ENCODE data around the gene AFAP1L2. TPM values are rescaled to one million over a fixed set of nuclear protein-coding genes. Genes with fewer than 3 reads are reported as not detected.

AFAP1L2 gene
- total and polyA plus RNA-seq, 5 experiments from 2014 or later = 1.3 to 2.3 (median 1.8) TPM

GRCh38 chr10:114406455-114406854 is 2.2 kb upstream of the AFAP1L2 start:
- Mint-ChIP-seq H3K27ac (no peak overlapping the region), H3K27me3 (peaks cover 31 to 67% (median 54%) of the 10 kb centered on the region in 5 donors), H3K36me3 (peaks cover 0 to 3% (median 0%) of the 10 kb centered on the region in 3 donors), H3K4me3 (no peak overlapping the region), H3K9me3 (peaks cover 0 to 6% (median 0%) of the 10 kb centered on the region in 9 donors), H3K4me1 (peaks cover 10 to 15% (median 13%) of the 10 kb centered on the region in 4 donors)
- POLR2A ChIA-PET = no interaction called here
- no peak for ATAC-seq
- DNase-seq = no peak

GRCh38 chr10:114405011-114405350 is 679 bp upstream of the AFAP1L2 start:
- Mint-ChIP-seq H3K4me1 (peaks cover 10 to 15% (median 13%) of the 10 kb centered on the region in 4 donors), H3K27me3 (peaks cover 40 to 82% (median 58%) of the 10 kb centered on the region in 5 donors), H3K9me3 (peaks cover 0 to 6% (median 0%) of the 10 kb centered on the region in 9 donors), H3K4me3 (peak overlapping the region in 7 of 10 donors; percentile 10 to 68 (median 26)), H3K36me3 (peaks cover 0 to 3% (median 0%) of the 10 kb centered on the region in 3 donors), H3K27ac (no peak overlapping the region)
- ATAC-seq = no peak
- DNase-seq = no peak
- POLR2A ChIA-PET = no interaction called here

GRCh38 chr10:114403541-114404161 is 651 bp downstream of the AFAP1L2 start:
- Mint-ChIP-seq H3K4me3 (peak overlapping the region; percentile 3 to 77 (median 66)), H3K27me3 (peaks cover 47 to 85% (median 62%) of the 10 kb centered on the region in 5 donors), H3K4me1 (peaks cover 10 to 15% (median 13%) of the 10 kb centered on the region in 4 donors), H3K36me3 (peaks cover 0 to 3% (median 0%) of the 10 kb centered on the region in 3 donors), H3K27ac (peak overlapping the region in 1 of 10 donors; percentile 84), H3K9me3 (peaks cover 0 to 6% (median 0%) of the 10 kb centered on the region in 9 donors)
- POLR2A ChIA-PET = no interaction called here
- ATAC-seq (no peak), DNase-seq (no peak)

GRCh38 chr10:114402871-114403540 is 1.3 kb downstream of the AFAP1L2 start:
- POLR2A ChIA-PET = no interaction called here
- Mint-ChIP-seq H3K4me1 (peaks cover 10 to 17% (median 14%) of the 10 kb centered on the region in 4 donors), H3K27me3 (peaks cover 47 to 90% (median 59%) of the 10 kb centered on the region in 5 donors), H3K9me3 (peaks cover 0 to 6% (median 0%) of the 10 kb centered on the region in 9 donors), H3K36me3 (peaks cover 0 to 3% (median 0%) of the 10 kb centered on the region in 3 donors), H3K27ac (peak overlapping the region in 1 of 10 donors; percentile 84), H3K4me3 (peak overlapping the region; percentile 3 to 77 (median 66))
- peak in 1 of 2 donors; percentile 27 for ATAC-seq
- no peak for DNase-seq

GRCh38 chr10:114402233-114402632 is 2.1 kb downstream of the AFAP1L2 start:
- ATAC-seq (no peak), DNase-seq (no peak)
- H3K36me3 Mint-ChIP-seq = peaks cover 0 to 3% (median 0%) of the 10 kb centered on the region in 3 donors
- peaks cover 0 to 6% (median 0%) of the 10 kb centered on the region in 9 donors for H3K9me3 Mint-ChIP-seq
- no peak overlapping the region for H3K27ac Mint-ChIP-seq
- H3K4me1 Mint-ChIP-seq = peaks cover 9 to 21% (median 17%) of the 10 kb centered on the region in 4 donors
- POLR2A ChIA-PET = no interaction called here
- no peak overlapping the region for H3K4me3 Mint-ChIP-seq
- peaks cover 47 to 82% (median 58%) of the 10 kb centered on the region in 5 donors for H3K27me3 Mint-ChIP-seq

- Mint-ChIP-seq H3K4me1 (peaks cover 9 to 21% (median 17%) of the 10 kb centered on the region in 4 donors), H3K4me3 (no peak overlapping the region), H3K27me3 (peaks cover 42 to 76% (median 58%) of the 10 kb centered on the region in 5 donors), H3K36me3 (peaks cover 0 to under 1% (median 0%) of the 10 kb centered on the region in 3 donors), H3K9me3 (peaks cover 0 to 3% (median 0%) of the 10 kb centered on the region in 9 donors), H3K27ac (no peak overlapping the region)
- ATAC-seq (no peak), DNase-seq (no peak)
- POLR2A ChIA-PET = no interaction called here
Observed at GRCh38 chr10:114401195-114401791, 3.0 kb downstream of the AFAP1L2 start.

GRCh38 chr10:114400091-114400490 is 4.2 kb downstream of the AFAP1L2 start:
- DNase-seq (no peak), ATAC-seq (no peak)
- no peak overlapping the region for H3K4me3 Mint-ChIP-seq
- peaks cover 32 to 66% (median 55%) of the 10 kb centered on the region in 5 donors for H3K27me3 Mint-ChIP-seq
- no peaks in the 10 kb centered on the region for H3K36me3 Mint-ChIP-seq
- H3K27ac Mint-ChIP-seq = peak overlapping the region in 1 of 10 donors; percentile 19
- H3K9me3 Mint-ChIP-seq = peaks cover 0 to 2% (median 0%) of the 10 kb centered on the region in 9 donors
- POLR2A ChIA-PET = no interaction called here
- H3K4me1 Mint-ChIP-seq = peaks cover 9 to 21% (median 14%) of the 10 kb centered on the region in 4 donors

- Mint-ChIP-seq H3K36me3 (no peaks in the 10 kb centered on the region), H3K4me3 (no peak overlapping the region), H3K9me3 (peaks cover 0 to 2% (median 0%) of the 10 kb centered on the region in 9 donors), H3K27ac (no peak overlapping the region), H3K27me3 (peaks cover 35 to 65% (median 56%) of the 10 kb centered on the region in 5 donors), H3K4me1 (peaks cover 7 to 17% (median 12%) of the 10 kb centered on the region in 4 donors)
- ATAC-seq = no peak
- POLR2A ChIA-PET = no interaction called here
- DNase-seq = no peak
Observed at GRCh38 chr10:114399576-114399975, 4.7 kb downstream of the AFAP1L2 start.

GRCh38 chr10:114398587-114399331 is 5.5 kb downstream of the AFAP1L2 start:
- H3K9me3 Mint-ChIP-seq = peaks cover 0 to 2% (median 0%) of the 10 kb centered on the region in 9 donors
- DNase-seq (no peak), ATAC-seq (no peak)
- no peaks in the 10 kb centered on the region for H3K36me3 Mint-ChIP-seq
- no peak overlapping the region for H3K4me3 Mint-ChIP-seq
- POLR2A ChIA-PET = no interaction called here
- peaks cover 35 to 69% (median 54%) of the 10 kb centered on the region in 5 donors for H3K27me3 Mint-ChIP-seq
- H3K4me1 Mint-ChIP-seq = peaks cover 7 to 15% (median 11%) of the 10 kb centered on the region in 4 donors
- peak overlapping the region in 1 of 10 donors; percentile 24 for H3K27ac Mint-ChIP-seq

- no peak overlapping the region for H3K27ac Mint-ChIP-seq
- H3K36me3 Mint-ChIP-seq = no peaks in the 10 kb centered on the region
- H3K27me3 Mint-ChIP-seq = peaks cover 28 to 68% (median 47%) of the 10 kb centered on the region in 5 donors
- peaks cover under 1 to 8% (median 4%) of the 10 kb centered on the region in 4 donors for H3K4me1 Mint-ChIP-seq
- no peak for DNase-seq
- POLR2A ChIA-PET = no interaction called here
- no peak overlapping the region for H3K4me3 Mint-ChIP-seq
- no peak for ATAC-seq
- no peaks in the 10 kb centered on the region for H3K9me3 Mint-ChIP-seq
Observed at GRCh38 chr10:114397651-114398145, 6.6 kb downstream of the AFAP1L2 start.

GRCh38 chr10:114396464-114396863 is 7.8 kb downstream of the AFAP1L2 start:
- peak overlapping the region in 1 of 10 donors; percentile 40 for H3K27ac Mint-ChIP-seq
- H3K36me3 Mint-ChIP-seq = no peaks in the 10 kb centered on the region
- no peak for DNase-seq
- H3K27me3 Mint-ChIP-seq = peaks cover 21 to 58% (median 39%) of the 10 kb centered on the region in 5 donors
- no peak for ATAC-seq
- peaks cover 0 to 6% (median 4%) of the 10 kb centered on the region in 4 donors for H3K4me1 Mint-ChIP-seq
- POLR2A ChIA-PET = no interaction called here
- no peak overlapping the region for H3K4me3 Mint-ChIP-seq
- H3K9me3 Mint-ChIP-seq = no peaks in the 10 kb centered on the region

- DNase-seq (no peak), ATAC-seq (no peak)
- H3K4me3 Mint-ChIP-seq = no peak overlapping the region
- no peaks in the 10 kb centered on the region for H3K9me3 Mint-ChIP-seq
- H3K36me3 Mint-ChIP-seq = no peaks in the 10 kb centered on the region
- H3K27me3 Mint-ChIP-seq = peaks cover 13 to 53% (median 36%) of the 10 kb centered on the region in 5 donors
- H3K27ac Mint-ChIP-seq = no peak overlapping the region
- POLR2A ChIA-PET = no interaction called here
- peaks cover 0 to 6% (median 4%) of the 10 kb centered on the region in 4 donors for H3K4me1 Mint-ChIP-seq
Observed at GRCh38 chr10:114395366-114396022, 8.8 kb downstream of the AFAP1L2 start.

Measured in naive thymus-derived CD8-positive, alpha-beta T cell (primary cell).